Heart left ventricle (tissue), 16 donors: ENCODE results near the gene PRRT1B. TPM values are rescaled to one million over a fixed set of nuclear protein-coding genes. Genes with fewer than 3 reads are reported as not detected.

Experiments used
- ATAC-seq, 4 donors: fragments of 200-7000 bp; cut with Tn5 transposase; one replicate each; pipeline ENCODE4 v1.9.1; 2020 to 2022; ENCODE audit warnings: moderate library complexity in 4 of 4, mild to moderate bottlenecking in 3 of 4, moderate number of reproducible peaks in 1 of 4
- DNase-seq, 5 donors: peaks; one replicate each; pipeline ENCODE4 v3.0.0-alpha.2; 2020
- H3K27ac ChIP-seq, 12 donors: fragments of 200-600 bp; sonication (generic) in 4 of 12; one replicate each; pipeline versions ENCODE4 v1.5.0 to v1.8.0; 2016 to 2022; ENCODE audit warnings: mild to moderate bottlenecking in 2 of 12
- H3K27me3 ChIP-seq, 9 donors: fragments of 200-600 bp; sonication (generic) in 2 of 9; one replicate each; pipeline versions ENCODE4 v1.5.1 to v1.8.0; 2016 to 2022; ENCODE audit warnings: mild to moderate bottlenecking in 3 of 9
- H3K36me3 ChIP-seq, 9 donors: fragments of 200-600 bp; sonication (generic) in 2 of 9; one replicate each; pipeline versions ENCODE4 v1.5.0 to v1.8.0; 2018 to 2022; ENCODE audit warnings: mild to moderate bottlenecking in 2 of 9
- H3K4me1 ChIP-seq, 12 donors: fragments of 200-600 bp; sonication (generic) in 4 of 12; one replicate each; pipeline versions ENCODE4 v1.5.0 to v1.8.0; 2016 to 2022; ENCODE audit warnings: mild to moderate bottlenecking in 3 of 12
- H3K4me3 ChIP-seq, 12 donors: fragments of 200-600 bp; sonication (generic) in 4 of 12; one replicate each; pipeline versions ENCODE4 v1.5.0 to v1.8.0; 2017 to 2022; ENCODE audit warnings: mild to moderate bottlenecking in 9 of 12, moderate library complexity in 4 of 12
- H3K9me3 ChIP-seq, 12 donors: fragments of 200-600 bp; sonication (generic) in 4 of 12; one replicate each; pipeline versions ENCODE4 v1.5.0 to v1.8.0; 2016 to 2022; ENCODE audit warnings: mild to moderate bottlenecking in 1 of 12
- POLR2A ChIP-seq, 2 donors: fragments of 450-650 bp; IDR thresholded peaks; one replicate each; pipeline ENCODE4 v1.6.1; 2017; ENCODE audit warnings: antibody characterized with exemption in 2 of 2, mild to moderate bottlenecking in 2 of 2, moderate library complexity in 2 of 2
- WGBS, 4 donors: extraction: QIAGEN DNeasy Blood & Tissue Kit in 2 of 4; methylation state at CpG; one replicate each; pipeline versions ENCODE4 v1.1.5 to v1.1.7; 2013 to 2018; 5-methylcytosine and 5-hydroxymethylcytosine counted together
- intact Hi-C, 10 donors: fragments of 100-400 bp; cut with DNase I; formaldehyde crosslinking; loops; one replicate each; pipeline versions ENCODE4 v1.11.1 to v1.14.2; 2022
- polyA plus RNA-seq, 2 donors: library from polyadenylated mRNA; stranded (reverse); fragments of 200-250 nt; gene quantifications; one replicate each; pipeline ENCODE4 v1.2.3, GENCODE V29; 2013
- total RNA-seq, 9 donors: library from RNA; depleted of rRNA in 2 of 9; stranded (reverse); fragments of >200 nt in 2 of 9; fragmentation: NEBNext Ultra II Directional in 3 of 9; extraction: Animal tissue kit (Norgen Biotek cat#: 25700) in 3 of 9; gene quantifications; one replicate each; pipeline versions ENCODE4 v1.1.0 to v1.2.4, GENCODE V29; 2016 to 2023
- TF ChIP-seq, protein P1 (sequence below), 12 donors: fragments of 200-600 bp; sonication (generic) in 4 of 12; IDR thresholded peaks; one replicate each; pipeline versions ENCODE4 v1.5.0 to v1.8.0; 2018 to 2022; ENCODE audit warnings: antibody characterized with exemption in 12 of 12, mild to moderate bottlenecking in 5 of 12
- donor health status: ischemic (EF 13 %, LVEDD 7.1; RV severe dilation, severe dysfunction).
- donor health status: healthy with polysubstance abuse.
- donor health status: DM: no; HTN: yes; CAD: no.
- donor health status: DM: no; HTN: no; CAD: no.
- donor health status: ischemic (EF 25% LVEDD 6.9; RV normal size, moderate dysfunction).
- donor health status: ischemic (EF 25% LVEDD 5.7; RV mildly dilated, moderate dysfunction).
- donor health status: healthy.
- donor health status: DM: yes; HTN: yes; CAD: no.
- donor health status: ischemic (EF 35%, LVEDD 5.7; RV mildly dilated, moderate dysfunction).
- donor health status: nonischemic (EF 11% LVEDD 7.7; RV severe dilation, severe dysfunction).
- donor health status: DM: yes; HTN: yes; CAD: no.
- donor health status: PGD.
- donor health status: ischemic (EF 29% LVEDD 5.4; RV normal size, mild dysfunction).
- donor health status: nonischemic (EF 23%, LVEDD 6.1; RV moderate dilation, normal function).

Gene PRRT1B
- total and polyA plus RNA-seq, 11 donors: not detected

DNA sequence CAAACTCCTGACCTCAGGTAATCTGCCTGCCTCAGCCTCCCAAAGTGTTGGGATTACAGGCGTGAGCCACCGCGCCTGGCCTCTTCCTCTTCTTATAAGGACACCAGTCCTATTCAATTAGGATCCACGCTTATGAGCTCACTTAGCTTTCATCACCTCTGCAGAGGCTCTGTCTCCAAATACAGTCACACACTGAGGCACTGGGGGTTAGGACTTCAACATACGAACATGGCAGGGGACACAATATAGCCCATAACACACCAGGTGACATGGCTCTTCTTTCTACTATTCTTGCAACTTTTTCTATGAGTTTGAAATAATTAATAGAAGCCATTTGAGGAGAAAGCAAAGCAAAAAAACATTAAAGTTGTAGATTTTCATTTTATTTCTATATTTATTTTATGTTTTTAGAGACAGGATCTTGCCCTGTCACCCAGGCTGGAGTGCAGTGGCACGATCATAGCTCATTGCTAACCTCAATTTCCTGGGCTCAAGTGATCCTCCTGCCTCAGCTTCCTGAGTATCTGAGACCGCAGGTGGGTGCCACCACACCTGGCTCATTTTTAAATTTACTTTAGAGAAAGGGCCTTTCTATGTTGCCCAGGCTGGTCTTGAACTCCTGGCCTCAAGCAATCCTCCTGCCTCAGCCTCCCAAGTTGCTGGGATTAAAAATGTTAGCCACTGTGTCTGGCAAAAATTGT lies 6.0 kb upstream of the PRRT1B start:
- H3K27ac ChIP-seq: no peak overlapping the region
- no peak for TF ChIP-seq POLR2A (IDR thresholded peaks at IDR 0.05)
- TF ChIP-seq, protein P1, sequence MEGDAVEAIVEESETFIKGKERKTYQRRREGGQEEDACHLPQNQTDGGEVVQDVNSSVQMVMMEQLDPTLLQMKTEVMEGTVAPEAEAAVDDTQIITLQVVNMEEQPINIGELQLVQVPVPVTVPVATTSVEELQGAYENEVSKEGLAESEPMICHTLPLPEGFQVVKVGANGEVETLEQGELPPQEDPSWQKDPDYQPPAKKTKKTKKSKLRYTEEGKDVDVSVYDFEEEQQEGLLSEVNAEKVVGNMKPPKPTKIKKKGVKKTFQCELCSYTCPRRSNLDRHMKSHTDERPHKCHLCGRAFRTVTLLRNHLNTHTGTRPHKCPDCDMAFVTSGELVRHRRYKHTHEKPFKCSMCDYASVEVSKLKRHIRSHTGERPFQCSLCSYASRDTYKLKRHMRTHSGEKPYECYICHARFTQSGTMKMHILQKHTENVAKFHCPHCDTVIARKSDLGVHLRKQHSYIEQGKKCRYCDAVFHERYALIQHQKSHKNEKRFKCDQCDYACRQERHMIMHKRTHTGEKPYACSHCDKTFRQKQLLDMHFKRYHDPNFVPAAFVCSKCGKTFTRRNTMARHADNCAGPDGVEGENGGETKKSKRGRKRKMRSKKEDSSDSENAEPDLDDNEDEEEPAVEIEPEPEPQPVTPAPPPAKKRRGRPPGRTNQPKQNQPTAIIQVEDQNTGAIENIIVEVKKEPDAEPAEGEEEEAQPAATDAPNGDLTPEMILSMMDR (IDR thresholded peaks at IDR 0.05): no peak
- H3K36me3 ChIP-seq: no peaks in the 10 kb centered on the region
- ATAC-seq: no peak
- 86 to 87% (median 86%) methylated on average over 7 of the region's 7 CpGs for WGBS, 4 donors
- no peak for DNase-seq
- H3K9me3 ChIP-seq: peaks cover 0 to 25% (median 16%) of the 10 kb centered on the region in 12 donors
- H3K4me3 ChIP-seq: no peak overlapping the region
- peaks cover 0 to 5% (median 0%) of the 10 kb centered on the region in 12 donors for H3K4me1 ChIP-seq
- peaks cover 0 to 8% (median 0%) of the 10 kb centered on the region in 9 donors for H3K27me3 ChIP-seq
- intact Hi-C loops: loop anchor here in 1 of 10 donors (10.0 kb wide), 1 partner anchor 205 kb away; the partner anchor contains the start of gene RAPGEF1

DNA sequence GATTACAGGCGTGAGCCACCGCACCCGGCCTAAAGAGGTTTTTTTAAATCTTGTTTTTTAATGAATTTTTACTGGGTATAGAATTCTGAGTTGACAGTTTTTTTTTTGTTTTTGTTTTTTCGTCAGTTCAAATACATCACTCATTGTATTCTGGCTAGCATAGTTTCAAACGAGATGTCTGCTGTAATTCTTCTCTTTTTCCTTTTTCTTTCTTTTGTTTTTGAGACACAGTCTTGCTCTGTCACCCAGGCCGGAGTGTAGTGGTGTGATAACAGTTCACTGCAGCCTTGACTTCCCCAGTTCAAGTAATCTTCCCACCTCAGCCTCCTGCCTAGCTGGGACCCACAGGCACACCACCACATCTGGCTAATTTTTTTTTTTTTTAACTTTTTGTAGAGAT lies 2.2 kb upstream of the PRRT1B start:
- no peak for TF ChIP-seq POLR2A (IDR thresholded peaks at IDR 0.05)
- TF ChIP-seq, protein P1 (IDR thresholded peaks at IDR 0.05): no peak
- H3K27me3 ChIP-seq: peaks cover 7 to 45% (median 27%) of the 10 kb centered on the region in 9 donors
- peaks cover 0 to 20% (median 8%) of the 10 kb centered on the region in 12 donors for H3K4me1 ChIP-seq
- DNase-seq (no peak), ATAC-seq (no peak)
- H3K36me3 ChIP-seq: no peaks in the 10 kb centered on the region
- H3K4me3 ChIP-seq: no peak overlapping the region
- intact Hi-C loops: no loop called here
- 89 to 94% (median 92%) methylated on average over 6 of the region's 6 CpGs for WGBS, 4 donors
- peaks cover 0 to 27% (median 16%) of the 10 kb centered on the region in 12 donors for H3K9me3 ChIP-seq
- H3K27ac ChIP-seq: no peak overlapping the region

DNA sequence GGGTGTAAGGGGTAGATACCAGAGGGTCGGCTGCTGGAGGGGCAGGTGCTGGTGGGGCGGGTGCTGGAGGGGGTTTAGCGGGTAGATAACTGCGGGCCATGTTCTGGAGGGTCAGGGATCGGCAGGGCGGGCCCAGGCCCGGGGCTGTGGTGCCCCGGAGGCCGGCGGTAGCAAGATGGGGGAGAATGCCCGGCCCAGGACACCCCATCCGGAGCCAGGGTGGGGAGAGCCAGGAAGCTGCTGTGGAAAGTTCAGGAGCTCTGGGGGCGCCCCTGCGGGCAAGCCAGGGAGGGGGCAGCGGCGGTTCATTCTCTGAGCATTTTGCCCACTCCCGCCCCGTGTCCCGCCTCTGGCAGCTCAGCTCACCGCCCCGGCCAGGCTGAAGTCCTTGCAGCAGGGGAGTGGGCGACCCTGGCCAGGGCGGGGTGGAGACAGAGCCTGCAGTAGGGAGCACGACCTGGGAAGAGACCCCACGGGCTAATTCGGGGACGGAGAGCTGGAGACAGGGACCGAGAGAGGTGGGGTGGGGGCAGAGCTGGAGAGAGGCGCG lies 538 bp downstream of the PRRT1B start:
- 2 to 6% (median 3%) methylated on average over 22 to 30 of the region's 30 CpGs for WGBS, 4 donors
- no peaks in the 10 kb centered on the region for H3K36me3 ChIP-seq

More for the DNA sequence above, 538 bp downstream of the PRRT1B start:
- peak overlapping the region in 3 of 12 donors; percentile 20 to 41 (median 24) for H3K4me3 ChIP-seq
- H3K4me1 ChIP-seq: peaks cover 0 to 20% (median 8%) of the 10 kb centered on the region in 12 donors
- ATAC-seq (peak in 1 of 4 donors; percentile 16), DNase-seq (no peak)
- TF ChIP-seq, protein P1 (IDR thresholded peaks at IDR 0.05): no peak
- no peak for TF ChIP-seq POLR2A (IDR thresholded peaks at IDR 0.05)
- intact Hi-C loops: no loop called here
- H3K9me3 ChIP-seq: peaks cover 0 to 27% (median 16%) of the 10 kb centered on the region in 12 donors
- H3K27me3 ChIP-seq: peaks cover 11 to 57% (median 39%) of the 10 kb centered on the region in 9 donors
- no peak overlapping the region for H3K27ac ChIP-seq
